HG02798 (cell line): ENCODE results near the gene OPA3.

Experiments used
- ATAC-seq: cut with Tn5 transposase; IDR thresholded peaks from one replicate; pipeline ENCODE4 v1.9.1; 2021; ENCODE audit warnings: mild to moderate bottlenecking; ENCODE audit not compliant: unreplicated experiment, poor library complexity

The OPA3 gene

GRCh38 chr19:45569619-45570421, 14.8 kb downstream of the OPA3 start:
- no peak for ATAC-seq

- ATAC-seq: no peak
Measured at GRCh38 chr19:45568732-45569131, 15.9 kb downstream of the OPA3 start.

- no peak for ATAC-seq
Measured at GRCh38 chr19:45567609-45568008, 17.0 kb downstream of the OPA3 start.

- ATAC-seq: no peak
Measured at GRCh38 chr19:45564131-45564780, 20.3 kb downstream of the OPA3 start.

GRCh38 chr19:45560686-45561085, 23.9 kb downstream of the OPA3 start:
- ATAC-seq: no peak

- ATAC-seq: no peak
Measured at GRCh38 chr19:45560038-45560437, 24.6 kb downstream of the OPA3 start.

- ATAC-seq: no peak
Measured at GRCh38 chr19:45558399-45558878, 26.2 kb downstream of the OPA3 start.

- ATAC-seq: no peak
Measured at GRCh38 chr19:45556835-45557234, 27.8 kb downstream of the OPA3 start.

- no peak for ATAC-seq
Measured at GRCh38 chr19:45554481-45554880, 30.1 kb downstream of the OPA3 start.

GRCh38 chr19:45553464-45553863, 31.1 kb downstream of the OPA3 start:
- ATAC-seq: no peak

- no peak for ATAC-seq
Measured at GRCh38 chr19:45547965-45548609, 36.5 kb downstream of the OPA3 start.

- ATAC-seq: no peak
Measured at GRCh38 chr19:45547211-45547770, 37.3 kb downstream of the OPA3 start.

GRCh38 chr19:45542234-45542668, 42.4 kb downstream of the OPA3 start:
- ATAC-seq: no peak

GRCh38 chr19:45539459-45539858, 45.1 kb downstream of the OPA3 start:
- ATAC-seq: no peak

- ATAC-seq: no peak
Measured at GRCh38 chr19:45531349-45531748, 53.3 kb downstream of the OPA3 start.

- ATAC-seq: no peak
Measured at GRCh38 chr19:45529420-45529785, 55.2 kb downstream of the OPA3 start.

- ATAC-seq: no peak
Measured at GRCh38 chr19:45528744-45529419, 55.7 kb downstream of the OPA3 start.

GRCh38 chr19:45528149-45528743, 56.4 kb downstream of the OPA3 start:
- ATAC-seq: no peak

GRCh38 chr19:45527731-45528130, 56.9 kb downstream of the OPA3 start:
- no peak for ATAC-seq

- ATAC-seq: no peak
Measured at GRCh38 chr19:45526971-45527370, 57.6 kb downstream of the OPA3 start.
